ENCODE results near the gene CNPY4.

DNA sequence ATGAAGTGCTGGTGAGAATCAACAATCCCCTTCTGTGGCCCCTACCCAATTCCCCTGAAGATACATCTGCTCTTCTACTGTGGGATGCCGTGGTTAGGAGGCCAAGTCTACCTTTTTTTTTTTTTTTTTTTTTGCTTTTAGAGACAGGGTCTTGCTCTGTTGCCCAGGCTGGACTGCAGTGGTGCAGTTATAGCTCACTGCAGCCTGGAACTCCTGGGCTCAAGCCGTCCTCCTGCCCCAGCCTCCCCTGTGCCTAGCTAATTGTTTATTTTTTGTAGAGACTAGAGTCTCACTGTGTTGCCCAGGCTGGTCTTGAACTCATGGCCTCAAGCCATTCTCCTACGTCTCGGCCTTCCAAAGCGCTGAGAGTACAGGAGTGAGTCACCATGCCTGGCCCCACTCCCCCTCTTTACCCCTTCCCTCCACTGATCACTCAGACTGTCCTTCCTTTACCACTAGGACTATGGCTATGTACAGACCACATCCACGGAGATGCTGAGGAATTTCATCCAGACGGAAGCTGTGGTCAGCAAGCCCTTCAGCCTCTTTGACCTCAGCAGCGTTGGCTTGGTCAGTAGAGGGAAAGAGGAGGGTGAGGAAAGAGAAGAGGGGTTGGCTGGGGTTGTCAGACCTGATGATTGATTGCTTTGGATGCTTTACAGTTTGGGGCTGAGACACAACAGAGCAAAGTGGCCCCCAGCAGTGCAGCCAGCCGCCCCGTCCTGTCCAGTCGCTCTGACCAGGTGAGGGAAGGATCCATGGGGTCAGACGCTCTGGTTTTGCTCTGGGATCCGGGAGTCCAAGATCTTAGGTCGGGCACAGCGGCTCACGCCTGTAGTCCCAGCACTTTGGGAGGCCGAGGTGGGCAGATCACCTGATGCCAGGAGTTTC is 16.2 kb upstream of the CNPY4 start:
- TF ChIP-seq ARNT (IDR thresholded peaks at IDR 0.05) (no peak), BHLHE40 (IDR thresholded peaks at IDR 0.05; ENCODE audit: borderline replicate concordance) (no peak), SUZ12 (IDR thresholded peaks at IDR 0.05) (no peak), TARDBP (IDR thresholded peaks at IDR 0.05) (no peak), SP1 (IDR thresholded peaks at IDR 0.05) (no peak), FOXA1 (IDR thresholded peaks at IDR 0.05) (no peak), HDGF (IDR thresholded peaks at IDR 0.05; ENCODE audit: borderline replicate concordance) (no peak), ZNF384 (IDR thresholded peaks at IDR 0.05) (0 out of 2 replicates have a peak, but pooled peaks have one; percentile 4), FOXM1 (IDR thresholded peaks at IDR 0.05; ENCODE audit: borderline replicate concordance) (no peak), ELF4 (IDR thresholded peaks at IDR 0.05) (no peak), NFRKB (IDR thresholded peaks at IDR 0.05) (no peak), FOXK2 (IDR thresholded peaks at IDR 0.05) (no peak)
- TF ChIP-seq, protein P1, sequence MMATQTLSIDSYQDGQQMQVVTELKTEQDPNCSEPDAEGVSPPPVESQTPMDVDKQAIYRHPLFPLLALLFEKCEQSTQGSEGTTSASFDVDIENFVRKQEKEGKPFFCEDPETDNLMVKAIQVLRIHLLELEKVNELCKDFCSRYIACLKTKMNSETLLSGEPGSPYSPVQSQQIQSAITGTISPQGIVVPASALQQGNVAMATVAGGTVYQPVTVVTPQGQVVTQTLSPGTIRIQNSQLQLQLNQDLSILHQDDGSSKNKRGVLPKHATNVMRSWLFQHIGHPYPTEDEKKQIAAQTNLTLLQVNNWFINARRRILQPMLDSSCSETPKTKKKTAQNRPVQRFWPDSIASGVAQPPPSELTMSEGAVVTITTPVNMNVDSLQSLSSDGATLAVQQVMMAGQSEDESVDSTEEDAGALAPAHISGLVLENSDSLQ (IDR thresholded peaks at IDR 0.05): peak; percentile 75

All from HEK293T (cell line).